Kidney (tissue), 14 donors: ENCODE measurements around the gene XRCC4. TPM values are rescaled to one million over a fixed set of nuclear protein-coding genes. Genes with fewer than 3 reads are reported as not detected.

ENCODE experiments used
- DNase-seq, 5 donors: peaks; one replicate each; pipeline ENCODE4 v3.0.0-alpha.2; 2013 to 2020
- FAIRE-seq: peaks from 2 replicates; lab custom pipeline; 2012; peaks lifted over from hg19 to GRCh38; lab: Jason Lieb, UNC
- H3K27ac ChIP-seq, 2 donors: one replicate each; pipeline ENCODE4 v1.7.0; 2013; ENCODE audit warnings: low read depth in 2 of 2, low read length in 2 of 2, inconsistent platforms in 1 of 2
- H3K27me3 ChIP-seq: one replicate; pipeline ENCODE4 v1.7.1; 2013; ENCODE audit warnings: low read length, inconsistent platforms; ENCODE audit not compliant: control insufficient read depth, insufficient read depth
- H3K36me3 ChIP-seq, 3 donors: one replicate each; pipeline versions ENCODE4 v1.7.0 to v1.7.1; 2013; ENCODE audit warnings: low read length in 3 of 3, control low read depth in 1 of 3, inconsistent platforms in 1 of 3; ENCODE audit not compliant: insufficient read depth in 3 of 3, control insufficient read depth in 2 of 3
- H3K4me1 ChIP-seq, 3 donors: one replicate each; pipeline versions ENCODE4 v1.7.0 to v1.7.1; 2013; ENCODE audit warnings: low read length in 3 of 3, inconsistent platforms in 1 of 3, low read depth in 1 of 3; ENCODE audit not compliant: control insufficient read depth in 2 of 3, insufficient read depth in 2 of 3
- H3K4me3 ChIP-seq, 3 donors: one replicate each; pipeline versions ENCODE4 v1.7.0 to v1.8.1; 2013; ENCODE audit warnings: low read length in 3 of 3, control low read depth in 1 of 3, inconsistent platforms in 1 of 3
- H3K9ac ChIP-seq, 3 donors: one replicate each; pipeline versions ENCODE4 v1.7.0 to v1.7.1; 2013; ENCODE audit warnings: low read length in 3 of 3, control low read depth in 1 of 3, inconsistent platforms in 1 of 3
- H3K9me3 ChIP-seq, 3 donors: one replicate each; pipeline versions ENCODE4 v1.7.0 to v1.7.1; 2013; ENCODE audit warnings: low read length in 3 of 3, control low read depth in 1 of 3, inconsistent platforms in 1 of 3; ENCODE audit not compliant: control insufficient read depth in 2 of 3, insufficient read depth in 1 of 3
- intact Hi-C: fragments of 100-400 bp; cut with DNase I; formaldehyde crosslinking; loops from one replicate; pipeline ENCODE4 v1.11.1; 2022
- polyA plus RNA-seq: library from polyadenylated mRNA; stranded (reverse); fragments of 350-450 nt; fragmentation: Illumina TruSeq; extraction: RNeasy Lipid Tissue Mini Kit (QIAGEN cat#74804); gene quantifications from one replicate; pipeline ENCODE4 v1.2.3, GENCODE V29; 2014; ENCODE audit warnings: low read depth, low replicate concordance; ENCODE audit not compliant: insufficient read depth
- total RNA-seq: library from RNA; stranded (reverse); fragmentation: NEBNext Ultra II Directional; extraction: Animal tissue kit (Norgen Biotek cat#: 25700); gene quantifications from one replicate; pipeline ENCODE4 v1.2.1, GENCODE V29; 2021
- TF ChIP-seq, protein P1 (sequence below): IDR thresholded peaks from 3 replicates; pipeline ENCODE4 v1.5.1; 2012; ENCODE audit warnings: mild to moderate bottlenecking, moderate library complexity, borderline replicate concordance; ENCODE audit not compliant: insufficient read depth; ENCODE audit errors: extremely low read depth
- donor health status: control.
- donor health status: control.
- donor health status: control.
- donor health status: control.
- donor health status: control.
- donor health status: DM: yes; HTN: yes; CAD: no.
- donor health status: Normal renal cell carcinoma (clear cell type).

The XRCC4 gene
- total and polyA plus RNA-seq, 2 donors from 2014 or later: 8.5 to 9.4 TPM

- TF ChIP-seq, protein P1, sequence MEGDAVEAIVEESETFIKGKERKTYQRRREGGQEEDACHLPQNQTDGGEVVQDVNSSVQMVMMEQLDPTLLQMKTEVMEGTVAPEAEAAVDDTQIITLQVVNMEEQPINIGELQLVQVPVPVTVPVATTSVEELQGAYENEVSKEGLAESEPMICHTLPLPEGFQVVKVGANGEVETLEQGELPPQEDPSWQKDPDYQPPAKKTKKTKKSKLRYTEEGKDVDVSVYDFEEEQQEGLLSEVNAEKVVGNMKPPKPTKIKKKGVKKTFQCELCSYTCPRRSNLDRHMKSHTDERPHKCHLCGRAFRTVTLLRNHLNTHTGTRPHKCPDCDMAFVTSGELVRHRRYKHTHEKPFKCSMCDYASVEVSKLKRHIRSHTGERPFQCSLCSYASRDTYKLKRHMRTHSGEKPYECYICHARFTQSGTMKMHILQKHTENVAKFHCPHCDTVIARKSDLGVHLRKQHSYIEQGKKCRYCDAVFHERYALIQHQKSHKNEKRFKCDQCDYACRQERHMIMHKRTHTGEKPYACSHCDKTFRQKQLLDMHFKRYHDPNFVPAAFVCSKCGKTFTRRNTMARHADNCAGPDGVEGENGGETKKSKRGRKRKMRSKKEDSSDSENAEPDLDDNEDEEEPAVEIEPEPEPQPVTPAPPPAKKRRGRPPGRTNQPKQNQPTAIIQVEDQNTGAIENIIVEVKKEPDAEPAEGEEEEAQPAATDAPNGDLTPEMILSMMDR: no peak
- intact Hi-C loops: no loop called here
- Histone ChIP-seq H3K27ac (no peak overlapping the region), H3K36me3 (no peaks in the 10 kb centered on the region), H3K4me3 (no peak overlapping the region), H3K4me1 (no peaks in the 10 kb centered on the region), H3K27me3 (no peaks in the 10 kb centered on the region), H3K9me3 (no peaks in the 10 kb centered on the region), H3K9ac (no peak overlapping the region)
- DNase-seq (peak in 1 of 5 donors; percentile 4), FAIRE-seq (no peak)
Measured at GRCh38 chr5:83374547-83374946, 297.2 kb downstream of the XRCC4 start.

DNA sequence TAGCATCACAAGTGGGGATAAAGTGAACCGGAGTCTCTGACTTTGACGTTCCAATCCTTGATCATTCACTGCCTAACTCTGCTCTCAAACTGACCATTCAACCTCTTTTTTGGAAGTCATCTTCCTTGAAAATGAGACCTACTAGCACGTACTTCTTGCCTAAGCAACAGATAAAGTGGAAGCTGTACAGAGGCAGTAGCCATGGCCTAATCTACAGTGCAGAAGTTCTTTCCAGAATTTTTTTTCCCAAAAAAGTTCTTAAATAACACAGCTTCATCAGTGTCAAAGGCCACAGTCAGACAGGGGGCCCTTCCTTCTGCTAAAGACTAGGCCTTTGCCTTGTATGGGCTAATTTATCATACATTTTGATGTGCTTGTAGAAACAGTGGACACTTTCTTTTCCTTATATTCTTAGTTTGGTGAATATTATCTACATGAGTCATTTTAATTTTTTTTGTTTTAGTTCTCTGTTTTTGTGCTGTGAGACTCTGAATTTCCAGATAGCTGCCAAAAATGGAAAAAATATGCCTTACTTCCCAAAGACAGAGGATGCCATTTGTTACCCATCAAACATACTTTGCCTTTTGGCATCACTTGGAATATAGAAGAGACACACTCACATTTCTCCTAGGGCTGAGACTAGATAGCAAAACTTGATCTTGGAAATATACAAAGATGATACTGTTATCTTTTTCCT lies 297.9 kb downstream of the XRCC4 start:
- Histone ChIP-seq H3K4me1 (no peaks in the 10 kb centered on the region), H3K9ac (no peak overlapping the region), H3K27me3 (no peaks in the 10 kb centered on the region), H3K36me3 (no peaks in the 10 kb centered on the region), H3K9me3 (no peaks in the 10 kb centered on the region), H3K27ac (no peak overlapping the region), H3K4me3 (no peak overlapping the region)
- DNase-seq: no peak
- no peak for FAIRE-seq
- intact Hi-C loops: no loop called here
- TF ChIP-seq, protein P1: no peak

DNA sequence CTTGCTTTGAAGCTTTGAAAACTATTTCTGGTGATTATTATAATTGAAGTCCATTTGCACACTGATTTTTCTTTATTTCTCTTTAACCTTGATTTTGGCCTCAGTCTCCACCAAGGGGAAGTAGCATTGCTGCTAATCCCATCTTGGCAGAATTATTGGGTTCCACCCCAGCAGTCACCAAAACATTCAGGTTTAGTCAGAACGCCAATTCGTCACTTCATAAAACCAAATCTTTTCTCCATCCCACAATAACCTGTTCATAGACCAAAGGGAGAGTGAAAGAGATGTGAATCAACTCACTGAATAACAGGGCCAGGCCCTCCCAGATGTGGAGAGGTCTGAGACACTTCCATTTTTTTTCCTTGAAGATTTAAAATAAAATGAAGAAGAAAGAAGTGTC lies 299.1 kb downstream of the XRCC4 start:
- no peak overlapping the region for H3K9ac ChIP-seq
- H3K4me1 ChIP-seq: no peaks in the 10 kb centered on the region
- TF ChIP-seq, protein P1: no peak
- no peak for FAIRE-seq
- H3K4me3 ChIP-seq: no peak overlapping the region
- intact Hi-C loops: no loop called here
- DNase-seq: no peak
- no peaks in the 10 kb centered on the region for H3K27me3 ChIP-seq
- H3K27ac ChIP-seq: no peak overlapping the region
- H3K9me3 ChIP-seq: no peaks in the 10 kb centered on the region
- H3K36me3 ChIP-seq: no peaks in the 10 kb centered on the region
